ENCODE data around the gene NHSL2.

DNA sequence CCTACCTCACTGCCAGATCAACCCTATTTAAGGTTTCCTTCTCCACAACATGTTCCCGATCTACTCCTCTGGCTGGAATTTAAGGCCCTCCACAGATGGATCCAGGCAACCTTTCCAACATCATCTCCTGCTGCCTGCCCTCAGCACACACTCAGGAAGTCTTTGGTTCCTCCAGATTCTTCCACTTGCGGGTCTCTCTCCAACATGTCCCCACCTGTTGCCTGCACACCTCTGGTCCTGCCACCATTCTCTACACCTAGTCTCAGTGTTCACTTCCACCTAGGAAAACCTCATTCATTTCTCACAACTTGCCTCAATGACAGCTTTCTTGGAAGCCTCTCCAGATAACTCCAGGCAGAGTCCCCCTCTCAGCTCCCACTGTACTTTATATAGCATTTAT, 140.9 kb downstream of the NHSL2 start:
- TF ChIP-seq, protein P1, sequence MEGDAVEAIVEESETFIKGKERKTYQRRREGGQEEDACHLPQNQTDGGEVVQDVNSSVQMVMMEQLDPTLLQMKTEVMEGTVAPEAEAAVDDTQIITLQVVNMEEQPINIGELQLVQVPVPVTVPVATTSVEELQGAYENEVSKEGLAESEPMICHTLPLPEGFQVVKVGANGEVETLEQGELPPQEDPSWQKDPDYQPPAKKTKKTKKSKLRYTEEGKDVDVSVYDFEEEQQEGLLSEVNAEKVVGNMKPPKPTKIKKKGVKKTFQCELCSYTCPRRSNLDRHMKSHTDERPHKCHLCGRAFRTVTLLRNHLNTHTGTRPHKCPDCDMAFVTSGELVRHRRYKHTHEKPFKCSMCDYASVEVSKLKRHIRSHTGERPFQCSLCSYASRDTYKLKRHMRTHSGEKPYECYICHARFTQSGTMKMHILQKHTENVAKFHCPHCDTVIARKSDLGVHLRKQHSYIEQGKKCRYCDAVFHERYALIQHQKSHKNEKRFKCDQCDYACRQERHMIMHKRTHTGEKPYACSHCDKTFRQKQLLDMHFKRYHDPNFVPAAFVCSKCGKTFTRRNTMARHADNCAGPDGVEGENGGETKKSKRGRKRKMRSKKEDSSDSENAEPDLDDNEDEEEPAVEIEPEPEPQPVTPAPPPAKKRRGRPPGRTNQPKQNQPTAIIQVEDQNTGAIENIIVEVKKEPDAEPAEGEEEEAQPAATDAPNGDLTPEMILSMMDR (IDR thresholded peaks at IDR 0.05; ENCODE audit: insufficient read depth, low read depth, low read length), result no peak
- TF ChIP-seq EZH2 (IDR thresholded peaks at IDR 0.05; ENCODE audit: insufficient read depth, low read length), result no peak
